ENCODE measurements around the gene C1orf74. TPM values are rescaled to one million over a fixed set of nuclear protein-coding genes. Genes with fewer than 3 reads are reported as not detected.

The C1orf74 gene
- total RNA-seq, 1 experiment from 2014 or later, result 5.6 TPM

DNA sequence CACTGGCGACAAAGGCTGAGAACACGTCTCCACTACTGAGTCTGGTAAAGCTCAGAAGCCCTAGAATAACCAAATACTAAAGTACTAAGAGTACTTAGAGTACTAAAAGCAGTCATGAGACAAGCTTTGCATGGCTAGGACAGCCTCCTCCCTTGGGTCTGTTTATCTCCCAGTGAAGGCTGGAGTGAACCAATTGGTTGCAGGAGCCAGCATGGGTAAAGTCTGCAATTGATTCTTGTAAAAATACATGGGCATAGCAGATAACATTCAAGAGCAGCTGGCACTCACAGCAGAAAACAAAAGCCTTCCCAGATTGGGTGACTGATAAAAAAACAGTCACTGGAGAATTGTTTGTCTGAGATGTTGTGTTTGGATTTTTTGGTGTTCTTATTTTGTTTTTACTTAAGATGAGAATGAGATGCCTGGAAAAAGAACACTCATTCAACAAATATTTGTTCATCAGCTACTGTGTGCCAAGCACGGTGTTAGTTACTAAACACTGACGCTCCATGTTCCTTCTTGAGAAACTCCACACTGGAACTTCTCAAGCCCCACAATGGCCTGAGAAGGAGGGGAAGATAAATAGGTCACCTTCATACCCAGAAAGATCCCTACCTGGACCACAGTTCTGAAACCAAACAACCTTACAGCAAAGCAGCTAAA lies 17.9 kb upstream of the C1orf74 start:
- ATAC-seq (no peak), DNase-seq (ENCODE audit: low read depth, low spot score) (no peak)
- ChIA-PET RAD21 (ENCODE audit: low non-redundant PET in 1 of 2, low total read pairs in 2 of 2, uncharacterized antibody in 2 of 2, unreplicated experiment in 2 of 2) (no interaction called here), POLR2A (no interaction called here), CTCF (interaction anchor here (1.1 kb wide), 1 partner anchor 233 kb away, joined by 4 read pairs; no protein-coding TSS in a partner anchor)
- Histone ChIP-seq H3K9me2 (ENCODE audit: insufficient read depth) (no peaks in the 10 kb centered on the region), H3K79me2 (ENCODE audit: insufficient read depth, low read length) (peaks cover 28% of the 10 kb centered on the region; the same call in 1 of the 2 replicates), H3K4me1 (ENCODE audit: control insufficient read depth in 1 of 2, insufficient read depth in 2 of 2, low read length in 2 of 2) (peaks cover 5 to 24% of the 10 kb centered on the region in 2 experiments; a peak in 3 of 4 replicates), H3K4me3 (replicated peaks in 1 of 2; ENCODE audit: low read depth in 1 of 2, low read length in 2 of 2) (no peak overlapping the region), H3K9ac (ENCODE audit: low read length) (no peak overlapping the region), H3K27me3 (ENCODE audit: insufficient read depth, low read length) (no peaks in the 10 kb centered on the region), H3K27ac (ENCODE audit: low read depth, low read length) (no peak overlapping the region), H3K9me3 (ENCODE audit: control insufficient read depth in 1 of 2, insufficient read depth in 1 of 2, low read depth in 1 of 2, low read length in 2 of 2) (no peaks in the 10 kb centered on the region), H4K20me1 (ENCODE audit: insufficient read depth) (no peaks in the 10 kb centered on the region), H3K36me3 (ENCODE audit: control insufficient read depth in 1 of 2, insufficient read depth in 2 of 2, low read length in 2 of 2) (no peaks in the 10 kb centered on the region; a peak in 3 of 4 replicates), H3K4me2 (ENCODE audit: low read length) (no peak overlapping the region), H2AFZ (ENCODE audit: low read depth, low read length, poor library complexity, severe bottlenecking) (no peak overlapping the region)
- TF ChIP-seq ATF3 (IDR thresholded peaks at IDR 0.05) (no peak), CEBPB (IDR thresholded peaks at IDR 0.05; ENCODE audit: low read depth) (no peak), EZH2 (IDR thresholded peaks at IDR 0.05) (no peak), ZFX (IDR thresholded peaks at IDR 0.05) (no peak)
- TF ChIP-seq, protein P1, sequence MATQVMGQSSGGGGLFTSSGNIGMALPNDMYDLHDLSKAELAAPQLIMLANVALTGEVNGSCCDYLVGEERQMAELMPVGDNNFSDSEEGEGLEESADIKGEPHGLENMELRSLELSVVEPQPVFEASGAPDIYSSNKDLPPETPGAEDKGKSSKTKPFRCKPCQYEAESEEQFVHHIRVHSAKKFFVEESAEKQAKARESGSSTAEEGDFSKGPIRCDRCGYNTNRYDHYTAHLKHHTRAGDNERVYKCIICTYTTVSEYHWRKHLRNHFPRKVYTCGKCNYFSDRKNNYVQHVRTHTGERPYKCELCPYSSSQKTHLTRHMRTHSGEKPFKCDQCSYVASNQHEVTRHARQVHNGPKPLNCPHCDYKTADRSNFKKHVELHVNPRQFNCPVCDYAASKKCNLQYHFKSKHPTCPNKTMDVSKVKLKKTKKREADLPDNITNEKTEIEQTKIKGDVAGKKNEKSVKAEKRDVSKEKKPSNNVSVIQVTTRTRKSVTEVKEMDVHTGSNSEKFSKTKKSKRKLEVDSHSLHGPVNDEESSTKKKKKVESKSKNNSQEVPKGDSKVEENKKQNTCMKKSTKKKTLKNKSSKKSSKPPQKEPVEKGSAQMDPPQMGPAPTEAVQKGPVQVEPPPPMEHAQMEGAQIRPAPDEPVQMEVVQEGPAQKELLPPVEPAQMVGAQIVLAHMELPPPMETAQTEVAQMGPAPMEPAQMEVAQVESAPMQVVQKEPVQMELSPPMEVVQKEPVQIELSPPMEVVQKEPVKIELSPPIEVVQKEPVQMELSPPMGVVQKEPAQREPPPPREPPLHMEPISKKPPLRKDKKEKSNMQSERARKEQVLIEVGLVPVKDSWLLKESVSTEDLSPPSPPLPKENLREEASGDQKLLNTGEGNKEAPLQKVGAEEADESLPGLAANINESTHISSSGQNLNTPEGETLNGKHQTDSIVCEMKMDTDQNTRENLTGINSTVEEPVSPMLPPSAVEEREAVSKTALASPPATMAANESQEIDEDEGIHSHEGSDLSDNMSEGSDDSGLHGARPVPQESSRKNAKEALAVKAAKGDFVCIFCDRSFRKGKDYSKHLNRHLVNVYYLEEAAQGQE (IDR thresholded peaks at IDR 0.05; ENCODE audit: low read depth), result no peak
- no TSS peak for BruUV-seq (replicated peaks)
- intact Hi-C loops (cut with micrococcal nuclease), result no loop called here
